CD1c-positive myeloid dendritic cell (primary cell): ENCODE results near the gene ROR1.

Source experiments
- DNase-seq: peaks from one replicate; pipeline ENCODE4 v3.0.0-alpha.2; 2016; ENCODE audit errors: extremely low spot score

The ROR1 gene

GRCh38 chr1:63858153-63858552, 84.3 kb downstream of the ROR1 start:
- no peak for DNase-seq

GRCh38 chr1:63859480-63860275, 85.9 kb downstream of the ROR1 start:
- DNase-seq = no peak

GRCh38 chr1:63861052-63861691, 87.4 kb downstream of the ROR1 start:
- no peak for DNase-seq

GRCh38 chr1:63863145-63863544, 89.3 kb downstream of the ROR1 start:
- no peak for DNase-seq

GRCh38 chr1:63864224-63864641, 90.4 kb downstream of the ROR1 start:
- no peak for DNase-seq

- DNase-seq = no peak
Measured at GRCh38 chr1:63865561-63865960, 91.7 kb downstream of the ROR1 start.

- DNase-seq = no peak
Measured at GRCh38 chr1:63866084-63866483, 92.3 kb downstream of the ROR1 start.

GRCh38 chr1:63867429-63868176, 93.8 kb downstream of the ROR1 start:
- DNase-seq = no peak

GRCh38 chr1:63868268-63868781, 94.5 kb downstream of the ROR1 start:
- no peak for DNase-seq

GRCh38 chr1:63870152-63870551, 96.3 kb downstream of the ROR1 start:
- DNase-seq = no peak

- no peak for DNase-seq
Measured at GRCh38 chr1:63871463-63871862, 97.6 kb downstream of the ROR1 start.

- no peak for DNase-seq
Measured at GRCh38 chr1:63873751-63874150, 99.9 kb downstream of the ROR1 start.

GRCh38 chr1:63874278-63874880, 100.6 kb downstream of the ROR1 start:
- no peak for DNase-seq

- DNase-seq = no peak
Measured at GRCh38 chr1:63875636-63876035, 101.8 kb downstream of the ROR1 start.

GRCh38 chr1:63877021-63877767, 103.4 kb downstream of the ROR1 start:
- DNase-seq = no peak

- DNase-seq = no peak
Measured at GRCh38 chr1:63877816-63878215, 104.0 kb downstream of the ROR1 start.

GRCh38 chr1:63878932-63879331, 105.1 kb downstream of the ROR1 start:
- no peak for DNase-seq

GRCh38 chr1:63880958-63881576, 107.2 kb downstream of the ROR1 start:
- no peak for DNase-seq

- DNase-seq = no peak
Measured at GRCh38 chr1:63882048-63882704, 108.4 kb downstream of the ROR1 start.

- DNase-seq = no peak
Measured at GRCh38 chr1:63883494-63884235, 109.8 kb downstream of the ROR1 start.
